Umbilical cord (tissue), 2 donors: ENCODE data around the gene SMIM22. TPM values are rescaled to one million over a fixed set of nuclear protein-coding genes. Genes with fewer than 3 reads are reported as not detected.

ENCODE experiments used
- DNase-seq: peaks from one replicate; pipeline ENCODE4 v3.0.0-alpha.2; 2015; ENCODE audit warnings: low spot score
- total RNA-seq: library from RNA; depleted of rRNA; stranded (reverse); fragments of >200 nt; gene quantifications from one replicate; pipeline ENCODE4 v1.2.3, GENCODE V29; 2014; ENCODE audit warnings: low replicate concordance; ENCODE audit not compliant: insufficient read depth

Gene SMIM22
- total RNA-seq, 1 donor from 2014 or later, result not detected

DNA sequence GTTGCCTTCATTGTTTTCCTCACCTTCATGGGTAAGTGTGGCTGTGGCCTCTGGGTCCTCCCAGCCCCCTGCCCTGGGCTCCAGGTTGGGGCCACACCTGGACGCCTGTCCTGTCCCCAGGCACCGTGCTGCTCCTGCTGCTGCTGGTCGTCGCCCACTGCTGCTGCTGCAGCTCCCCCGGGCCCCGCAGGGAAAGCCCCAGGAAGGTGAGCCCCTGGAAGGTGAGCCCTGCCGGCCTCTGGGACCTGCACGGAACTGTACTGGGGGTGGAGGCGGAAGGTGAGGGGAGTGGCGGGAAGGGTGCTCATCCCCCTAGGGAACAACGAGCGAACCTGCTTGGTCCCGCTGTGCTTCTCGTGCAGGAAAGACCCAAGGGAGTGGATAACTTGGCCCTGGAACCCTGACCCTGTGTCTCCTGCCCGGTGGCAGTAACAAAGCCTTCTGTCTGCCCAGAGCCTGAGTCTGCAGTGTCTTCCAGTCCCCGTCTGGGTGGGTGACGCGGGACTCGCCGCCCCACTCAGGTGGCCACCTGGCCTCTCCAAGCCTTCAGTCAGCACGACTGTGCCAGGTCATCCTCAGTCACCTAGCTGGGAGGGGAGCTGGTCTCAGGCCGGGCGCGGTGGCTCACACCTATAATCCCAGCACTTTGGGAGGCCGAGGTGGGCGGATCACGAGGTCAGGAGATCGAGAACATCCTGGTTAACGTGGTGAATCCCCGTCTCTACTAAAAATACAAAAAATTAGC lies 831 bp downstream of the SMIM22 start:
- DNase-seq, result no peak

- DNase-seq, result no peak
Observed at GRCh38 chr16:4796982-4797804, 2.0 kb downstream of the SMIM22 start.

GRCh38 chr16:4797805-4798252 lies 2.7 kb downstream of the SMIM22 start:
- DNase-seq, result no peak

DNA sequence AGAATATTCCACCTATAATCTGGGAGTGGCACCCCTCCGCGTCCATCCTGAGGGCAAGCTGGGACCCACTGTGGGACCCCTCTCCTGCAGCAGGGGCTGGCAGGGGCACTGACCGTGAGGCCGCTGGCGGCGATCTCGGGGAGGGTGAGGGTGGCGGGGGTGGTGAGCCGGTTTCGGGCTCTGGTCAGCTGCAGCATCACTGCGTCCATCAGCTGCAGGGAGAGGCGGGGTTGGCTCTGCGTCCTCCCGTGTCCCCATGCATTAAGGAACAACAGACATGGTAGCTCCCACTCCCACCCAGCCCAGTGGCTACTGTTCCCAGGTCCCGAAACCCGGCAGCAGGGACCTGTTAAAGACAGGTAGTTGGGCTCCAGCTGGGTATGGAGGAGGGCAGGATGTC lies 3.3 kb downstream of the SMIM22 start:
- DNase-seq, result no peak

DNA sequence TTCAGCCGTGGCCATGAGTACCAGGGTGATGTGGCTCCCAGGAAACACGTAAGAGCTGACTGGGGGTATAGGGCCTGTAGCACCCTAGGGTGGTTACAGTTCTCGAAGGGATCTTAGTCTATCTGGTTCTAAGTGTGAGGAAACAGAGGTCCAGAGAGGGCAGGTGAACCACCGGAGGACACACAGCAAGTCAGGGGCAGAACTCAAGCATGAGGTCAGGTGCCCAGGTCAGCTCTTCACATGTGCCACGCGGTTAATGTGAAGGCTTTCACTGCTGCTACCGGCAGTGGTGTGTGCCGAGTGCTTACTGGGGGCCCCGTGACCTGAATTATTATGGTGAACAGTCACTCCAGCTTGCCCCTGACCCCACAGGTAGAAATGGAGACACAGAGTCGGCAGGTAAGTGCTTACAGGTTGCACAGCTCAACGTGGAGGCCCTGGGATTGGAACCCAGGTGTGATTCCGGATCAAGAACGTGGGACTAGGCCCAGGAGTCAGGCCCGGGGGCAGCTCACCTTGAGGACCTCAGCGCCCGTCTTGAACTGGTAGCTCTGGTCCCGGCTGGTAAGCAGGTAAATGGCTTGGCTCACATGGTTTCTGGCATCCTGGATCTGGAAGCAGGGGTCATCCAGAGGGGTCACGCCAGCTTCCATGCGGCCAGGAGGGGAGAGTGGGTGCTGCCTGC lies 4.1 kb downstream of the SMIM22 start:
- no peak for DNase-seq

GRCh38 chr16:4800290-4801041 lies 5.3 kb downstream of the SMIM22 start:
- DNase-seq, result no peak

DNA sequence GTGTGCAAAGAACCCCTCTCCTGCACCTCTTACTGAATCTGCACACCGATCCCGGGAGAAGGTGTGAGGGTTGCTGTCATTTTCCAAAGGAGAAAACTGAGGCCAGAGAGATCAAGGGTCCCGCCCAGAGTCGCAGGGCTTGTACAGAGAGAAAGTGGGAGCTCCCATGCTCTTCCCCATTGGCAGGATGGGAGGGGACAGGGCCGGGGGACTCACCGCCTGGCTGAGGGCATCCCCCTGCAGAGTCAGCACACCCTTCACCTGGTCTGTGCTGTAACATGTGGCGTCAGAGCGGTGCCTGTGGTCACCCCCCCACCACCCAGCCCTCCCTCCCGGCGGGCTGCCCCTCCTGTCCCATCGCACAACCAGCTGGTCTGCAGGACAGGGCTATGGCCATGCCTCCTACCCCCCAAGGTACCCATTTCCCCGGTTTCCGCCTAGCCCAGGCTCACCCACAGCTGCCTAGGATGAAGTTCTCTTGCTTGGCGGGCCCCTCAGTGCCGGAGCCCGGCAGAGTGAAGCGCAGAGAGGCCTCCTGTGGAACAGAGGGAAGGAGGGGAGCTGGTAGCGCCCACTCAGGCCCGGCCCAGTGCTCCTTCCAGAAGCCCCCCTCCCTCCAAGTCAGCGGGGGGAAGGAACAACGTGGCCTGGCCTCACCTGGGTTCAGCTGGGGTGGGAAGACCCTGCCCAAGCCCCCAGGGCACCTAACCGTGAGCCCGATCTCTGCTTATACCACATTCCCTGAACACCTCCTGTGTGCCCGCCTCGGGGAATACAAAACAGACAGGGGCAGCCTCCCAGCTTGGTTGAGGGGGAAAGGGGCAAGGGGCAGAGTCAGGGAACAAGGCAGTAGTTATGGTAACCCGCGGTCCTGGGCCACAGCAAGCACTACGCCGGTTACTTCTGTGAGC lies 6.1 kb downstream of the SMIM22 start:
- no peak for DNase-seq

DNA sequence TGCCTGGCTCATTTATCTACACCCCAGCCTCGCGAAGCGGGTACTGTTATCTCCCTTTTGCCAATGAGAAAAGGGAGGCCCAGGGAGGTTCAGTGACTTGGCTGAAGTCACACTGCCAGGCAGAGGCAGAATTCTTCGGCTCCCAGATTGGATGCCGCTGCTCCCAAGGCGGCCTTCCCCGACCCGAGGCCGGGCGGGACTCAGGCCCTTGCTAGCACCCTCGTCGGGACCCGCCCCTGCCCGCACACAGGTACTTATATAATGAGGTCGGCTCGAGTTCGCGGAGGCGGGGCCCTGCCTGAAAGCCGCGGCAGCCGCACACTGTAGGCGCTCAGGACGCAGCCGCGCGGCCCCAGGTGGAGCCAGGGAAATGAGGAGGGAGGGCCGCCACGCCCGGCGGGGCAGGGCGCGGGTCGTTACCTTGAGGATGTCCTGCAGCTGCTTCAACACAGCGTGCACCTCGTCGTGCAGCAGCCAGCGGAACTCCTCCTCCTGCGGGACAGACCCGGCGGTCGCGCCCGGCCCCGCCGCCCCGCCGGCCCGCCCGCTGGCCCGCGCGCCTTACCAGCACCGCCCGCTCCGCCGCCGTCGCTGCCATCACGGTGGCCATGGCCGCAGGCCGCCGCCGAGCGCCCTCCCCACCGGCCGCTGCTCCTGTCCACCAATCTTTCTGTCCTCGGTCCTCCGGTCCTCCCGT lies 6.9 kb downstream of the SMIM22 start, which contains the start of gene ROGDI:
Gene ROGDI, minus strand, starts transcription at position 672 of the 697 bp plus-strand sequence. Its CDS starts 62 bp downstream, at position 610.
- DNase-seq, result peak; percentile 69

- peak; percentile 98 for DNase-seq
Observed at GRCh38 chr16:4802659-4803287, 7.6 kb downstream of the SMIM22 start.

DNA sequence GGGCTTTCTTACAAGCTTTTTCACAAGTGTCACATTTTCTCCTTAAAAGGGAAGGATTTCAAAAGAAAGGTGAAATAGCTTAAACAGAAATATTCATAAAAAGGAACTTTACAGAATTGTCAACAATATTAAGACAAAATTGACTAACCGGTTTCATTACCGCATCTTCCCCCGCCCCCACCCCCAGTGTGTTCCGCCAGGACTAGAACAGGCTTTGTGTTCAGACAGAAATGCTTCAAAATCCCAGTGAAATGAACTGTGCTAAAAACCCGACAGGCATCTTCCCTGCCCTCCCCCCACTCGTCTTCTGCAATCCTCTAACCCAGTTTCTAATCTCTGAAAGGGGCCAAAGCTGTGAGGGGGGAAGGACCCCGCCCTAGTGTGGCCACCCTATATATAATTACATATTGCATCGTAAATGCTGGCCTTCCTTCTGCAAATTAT lies 8.3 kb downstream of the SMIM22 start:
- DNase-seq, result peak; percentile 77

DNA sequence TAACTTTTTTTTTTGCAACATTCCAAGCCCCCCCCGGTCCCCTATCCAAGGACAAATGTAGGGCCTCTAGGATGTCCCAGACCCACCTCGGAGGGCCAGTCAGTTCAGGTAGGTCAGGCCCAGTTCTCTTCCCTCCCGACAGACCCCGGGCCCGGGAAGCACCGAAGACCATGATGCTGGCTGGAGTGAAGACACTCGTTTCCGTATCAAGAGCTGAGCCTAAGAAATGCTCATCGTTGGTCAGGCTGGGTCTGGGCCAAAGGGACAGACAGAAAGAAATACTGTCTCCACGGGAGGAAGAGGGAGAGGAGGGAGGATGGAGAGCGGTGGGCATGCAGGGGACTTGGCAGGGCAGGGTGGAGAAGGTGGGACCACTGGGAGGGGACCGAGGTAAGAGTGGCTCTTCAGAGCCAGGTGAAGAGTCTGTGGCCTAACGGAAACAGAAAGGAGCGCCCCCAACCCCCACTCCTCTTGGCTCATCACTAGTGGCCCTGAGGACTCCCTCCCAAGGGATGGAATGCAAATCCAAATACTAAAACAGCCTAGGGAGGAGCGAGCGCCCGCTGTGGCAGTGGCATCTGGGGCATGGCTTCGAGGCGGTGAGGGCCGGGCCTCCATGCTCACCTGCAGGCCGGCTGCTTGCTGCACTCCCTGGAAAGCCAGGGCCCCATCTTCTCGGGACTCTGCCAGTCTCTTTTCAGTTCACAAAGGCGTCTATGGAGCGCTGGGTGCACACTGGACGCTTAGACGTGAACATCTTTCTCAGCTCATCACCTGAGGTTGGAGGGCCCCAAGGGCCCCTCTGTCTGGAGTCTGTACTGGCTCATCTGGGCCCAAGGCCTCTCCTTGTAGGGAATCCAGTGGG lies 9.0 kb downstream of the SMIM22 start:
- DNase-seq, result peak; percentile 72

DNA sequence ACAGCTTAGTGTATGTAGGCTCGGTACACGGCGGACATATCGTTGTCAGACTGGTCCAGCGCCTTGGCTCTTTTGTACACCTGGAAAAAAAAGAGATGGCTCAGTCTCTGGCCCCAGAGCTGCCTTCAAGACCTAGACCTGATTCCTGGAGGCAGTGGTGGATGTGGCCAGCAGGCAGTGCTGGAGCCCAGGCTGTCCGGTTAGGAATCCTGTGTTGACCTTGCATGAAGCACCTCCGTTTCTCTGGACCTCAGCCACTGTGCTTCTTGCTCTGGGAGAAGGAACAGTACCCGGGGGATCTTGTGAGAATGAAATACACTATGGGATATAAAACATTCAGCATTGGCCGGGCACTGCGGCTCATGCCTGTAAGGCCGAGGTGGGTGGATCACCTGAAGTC lies 10.1 kb downstream of the SMIM22 start:
- peak; percentile 24 for DNase-seq

DNA sequence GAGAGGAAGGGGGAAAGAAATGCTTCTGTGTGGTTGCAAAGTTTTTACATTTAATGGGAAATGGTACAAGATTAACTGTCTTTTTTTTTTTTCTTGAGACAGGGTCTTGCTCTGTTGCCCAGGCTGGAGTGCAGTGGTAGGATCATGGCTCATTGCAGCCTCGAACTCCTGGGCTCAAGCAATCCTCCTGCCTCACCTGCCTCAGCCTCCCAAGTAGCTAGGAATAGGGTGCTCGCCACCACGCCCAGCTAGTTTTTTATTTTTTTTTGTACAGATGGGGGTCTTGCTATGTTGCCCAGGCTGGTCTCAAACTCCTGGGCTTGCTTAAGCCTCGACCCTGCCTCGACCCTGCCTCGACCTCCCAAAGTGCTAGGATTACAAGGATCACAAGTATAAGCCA lies 11.1 kb downstream of the SMIM22 start:
- DNase-seq, result peak; percentile 61

DNA sequence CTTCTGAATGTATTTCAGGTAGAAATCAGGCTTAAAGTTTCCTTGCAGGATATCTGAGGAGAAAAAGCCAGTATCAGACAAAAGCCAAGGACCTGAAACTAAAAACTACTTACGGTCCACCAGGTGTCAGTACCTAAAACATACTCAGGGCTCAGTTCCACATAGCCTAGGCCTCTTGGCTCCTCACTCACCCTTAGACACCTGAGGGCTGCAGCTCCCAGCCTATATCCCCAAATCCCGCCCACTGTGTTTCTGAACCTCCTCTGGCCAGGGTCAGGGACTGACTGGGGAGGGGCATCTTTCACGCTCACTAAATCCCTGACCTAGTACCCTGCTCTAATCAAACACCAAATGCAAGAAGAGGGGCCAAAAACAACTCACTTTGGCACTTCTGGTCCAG lies 16.1 kb downstream of the SMIM22 start:
- no peak for DNase-seq

- DNase-seq, result no peak
Observed at GRCh38 chr16:4811773-4812172, 16.6 kb downstream of the SMIM22 start.

- no peak for DNase-seq
Observed at GRCh38 chr16:4813251-4814003, 18.3 kb downstream of the SMIM22 start.

DNA sequence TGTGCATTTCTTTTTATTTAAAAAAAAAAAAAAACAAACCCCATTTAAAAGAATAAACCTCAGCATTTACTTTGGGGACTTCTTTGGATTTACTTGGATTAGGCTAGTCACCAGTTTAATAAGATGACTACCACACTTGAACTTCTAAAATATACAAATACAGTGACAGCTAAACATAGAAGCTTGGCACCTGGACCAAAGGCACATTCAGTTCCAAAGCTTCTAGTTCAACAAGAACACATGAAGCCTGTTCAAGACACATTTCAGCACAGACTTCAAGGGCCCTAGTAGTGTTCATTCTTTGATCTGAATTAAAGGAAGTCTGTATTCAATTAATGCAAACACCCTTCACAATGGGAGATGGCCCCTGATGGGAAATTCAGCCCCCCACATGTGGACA lies 18.9 kb downstream of the SMIM22 start:
- no peak for DNase-seq
